Measurements from ENCODE around the gene MDFIC2.
"Not testable (repeated sequence)": the region's sequence is repeated elsewhere in the genome, so short reads cannot be mapped to it uniquely, and the experiment has no call there.

The MDFIC2 gene

DNA sequence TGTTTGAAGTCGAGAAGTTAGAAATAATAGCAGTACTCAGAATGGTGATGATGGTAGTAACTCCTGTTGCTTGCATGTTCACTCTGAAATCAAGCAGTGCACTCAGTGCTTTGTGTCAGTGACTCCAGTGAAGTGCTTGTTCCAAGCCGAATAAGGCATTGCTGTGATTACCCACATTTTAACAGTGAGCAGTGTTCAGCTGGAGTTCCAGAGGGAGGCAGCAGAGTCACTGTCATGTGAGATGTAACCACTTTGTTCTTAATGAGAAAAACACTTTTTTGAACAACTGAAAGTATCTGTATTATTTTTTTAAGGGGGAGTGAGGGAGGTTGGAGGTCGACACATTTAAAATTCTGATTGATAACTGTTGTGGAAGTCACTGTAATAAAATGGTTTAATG is 3.7 kb downstream of the MDFIC2 start:
- H3K36me3 ChIP-seq (ENCODE audit: control insufficient read depth, insufficient read depth, low read length), result no peaks in the 10 kb centered on the region
- H3K27ac ChIP-seq (ENCODE audit: low read depth, low read length, severe bottlenecking), result no peak overlapping the region
- WGBS, 2 experiments (ENCODE audit: insufficient coverage in 2 of 2), result 40 to 67% methylated on average over 2 to 3 of the region's 3 CpGs
- no peaks in the 10 kb centered on the region for H3K9me3 ChIP-seq (ENCODE audit: control insufficient read depth, low read length)
- no peak overlapping the region for H3K4me3 ChIP-seq (ENCODE audit: extremely low read depth, insufficient read depth, low read length, poor library complexity, severe bottlenecking)
- no peaks in the 10 kb centered on the region for H3K4me1 ChIP-seq (ENCODE audit: control insufficient read depth, insufficient read depth, low read length, poor library complexity, severe bottlenecking)

GRCh38 chr3:70306736-70307135 is 5.7 kb downstream of the MDFIC2 start:
- no peaks in the 10 kb centered on the region for H3K36me3 ChIP-seq (ENCODE audit: control insufficient read depth, insufficient read depth, low read length)
- H3K27ac ChIP-seq (ENCODE audit: low read depth, low read length, severe bottlenecking), result no peak overlapping the region
- H3K4me1 ChIP-seq (ENCODE audit: control insufficient read depth, insufficient read depth, low read length, poor library complexity, severe bottlenecking), result no peaks in the 10 kb centered on the region
- no peak overlapping the region for H3K4me3 ChIP-seq (ENCODE audit: extremely low read depth, insufficient read depth, low read length, poor library complexity, severe bottlenecking)
- H3K9me3 ChIP-seq (ENCODE audit: control insufficient read depth, low read length), result no peaks in the 10 kb centered on the region

GRCh38 chr3:70298385-70298784 is 14.1 kb downstream of the MDFIC2 start:
- H3K9me3 ChIP-seq (ENCODE audit: control insufficient read depth, low read length), result no peaks in the 10 kb centered on the region
- no peaks in the 10 kb centered on the region for H3K36me3 ChIP-seq (ENCODE audit: control insufficient read depth, insufficient read depth, low read length)
- no peak overlapping the region for H3K27ac ChIP-seq (ENCODE audit: low read depth, low read length, severe bottlenecking)
- H3K4me1 ChIP-seq (ENCODE audit: control insufficient read depth, insufficient read depth, low read length, poor library complexity, severe bottlenecking), result no peaks in the 10 kb centered on the region
- H3K4me3 ChIP-seq (ENCODE audit: extremely low read depth, insufficient read depth, low read length, poor library complexity, severe bottlenecking), result no peak overlapping the region
- no CpG with 5 or more reads among the region's 3 CpGs for WGBS, 2 experiments (ENCODE audit: insufficient coverage in 2 of 2)

DNA sequence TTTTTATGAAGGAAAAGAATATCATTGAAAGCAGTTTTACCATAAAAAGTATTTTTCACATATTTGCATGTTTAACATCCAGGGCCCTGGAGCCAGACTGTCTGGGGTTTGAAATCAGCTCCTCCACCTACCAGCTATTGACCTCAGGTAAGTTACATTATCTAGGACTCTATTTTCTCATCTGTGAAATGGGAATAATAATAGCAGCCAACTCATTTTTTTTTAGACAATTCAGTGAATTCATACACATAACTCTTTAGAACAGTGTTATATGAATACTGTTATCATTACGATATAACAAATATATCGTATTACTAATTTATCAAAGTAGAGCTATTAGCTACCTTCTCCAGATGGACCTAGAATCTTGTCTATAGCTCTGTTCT is 21.3 kb downstream of the MDFIC2 start:
- H3K4me3 ChIP-seq (ENCODE audit: extremely low read depth, insufficient read depth, low read length, poor library complexity, severe bottlenecking), result no peak overlapping the region
- H3K9me3 ChIP-seq (ENCODE audit: control insufficient read depth, low read length), result no peaks in the 10 kb centered on the region
- WGBS, 2 experiments (ENCODE audit: insufficient coverage in 2 of 2), result 100% methylated on average over 2 of the region's 2 CpGs; no CpG with 5 or more reads in 1 of the 2 experiments
- H3K36me3 ChIP-seq (ENCODE audit: control insufficient read depth, insufficient read depth, low read length), result no peaks in the 10 kb centered on the region
- H3K4me1 ChIP-seq (ENCODE audit: control insufficient read depth, insufficient read depth, low read length, poor library complexity, severe bottlenecking), result no peaks in the 10 kb centered on the region
- no peak overlapping the region for H3K27ac ChIP-seq (ENCODE audit: low read depth, low read length, severe bottlenecking)

GRCh38 chr3:70290431-70291096 is 21.9 kb downstream of the MDFIC2 start:
- 88 to 93% methylated on average over 20 to 25 of the region's 32 CpGs for WGBS, 2 experiments (ENCODE audit: insufficient coverage in 2 of 2)
- H3K4me3 ChIP-seq (ENCODE audit: extremely low read depth, insufficient read depth, low read length, poor library complexity, severe bottlenecking); H3K9me3 ChIP-seq (ENCODE audit: control insufficient read depth, low read length); H3K27ac ChIP-seq (ENCODE audit: low read depth, low read length, severe bottlenecking); H3K36me3 ChIP-seq (ENCODE audit: control insufficient read depth, insufficient read depth, low read length); H3K4me1 ChIP-seq (ENCODE audit: control insufficient read depth, insufficient read depth, low read length, poor library complexity, severe bottlenecking): not testable (repeated sequence)

- 89 to 100% methylated on average over 2 of the region's 2 CpGs for WGBS, 2 experiments (ENCODE audit: insufficient coverage in 2 of 2)
- H3K36me3 ChIP-seq (ENCODE audit: control insufficient read depth, insufficient read depth, low read length), result no peaks in the 10 kb centered on the region
- no peaks in the 10 kb centered on the region for H3K9me3 ChIP-seq (ENCODE audit: control insufficient read depth, low read length)
- H3K4me3 ChIP-seq (ENCODE audit: extremely low read depth, insufficient read depth, low read length, poor library complexity, severe bottlenecking), result no peak overlapping the region
- no peaks in the 10 kb centered on the region for H3K4me1 ChIP-seq (ENCODE audit: control insufficient read depth, insufficient read depth, low read length, poor library complexity, severe bottlenecking)
- H3K27ac ChIP-seq (ENCODE audit: low read depth, low read length, severe bottlenecking), result no peak overlapping the region
Measured at GRCh38 chr3:70281663-70282062, 30.8 kb downstream of the MDFIC2 start.

- Histone ChIP-seq H3K36me3 (ENCODE audit: control insufficient read depth, insufficient read depth, low read length) (no peaks in the 10 kb centered on the region), H3K9me3 (ENCODE audit: control insufficient read depth, low read length) (no peaks in the 10 kb centered on the region), H3K27ac (ENCODE audit: low read depth, low read length, severe bottlenecking) (no peak overlapping the region), H3K4me1 (ENCODE audit: control insufficient read depth, insufficient read depth, low read length, poor library complexity, severe bottlenecking) (no peaks in the 10 kb centered on the region), H3K4me3 (ENCODE audit: extremely low read depth, insufficient read depth, low read length, poor library complexity, severe bottlenecking) (no peak overlapping the region)
- 80 to 93% methylated on average over 1 to 3 of the region's 6 CpGs for WGBS, 2 experiments (ENCODE audit: insufficient coverage in 2 of 2)
Measured at GRCh38 chr3:70277304-70277703, 35.1 kb downstream of the MDFIC2 start.

DNA sequence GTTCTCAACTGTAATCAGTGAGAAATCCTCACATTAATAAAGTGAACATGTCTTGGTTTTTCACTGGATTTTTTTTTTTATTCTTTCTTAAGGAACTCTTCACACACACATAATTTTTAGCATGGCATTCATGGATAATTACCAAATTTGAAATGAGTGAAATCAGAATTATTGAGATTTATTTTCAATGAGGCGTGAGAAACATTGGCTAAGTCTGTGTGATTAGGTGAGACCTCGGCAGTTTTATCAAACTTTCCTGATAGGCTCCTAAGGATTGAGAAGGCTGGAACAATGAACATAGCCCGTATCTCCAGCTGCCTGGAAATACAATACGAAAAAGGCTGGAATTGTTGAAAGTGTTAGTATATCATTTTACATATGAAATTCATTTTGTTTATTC is 35.5 kb downstream of the MDFIC2 start:
- no peaks in the 10 kb centered on the region for H3K4me1 ChIP-seq (ENCODE audit: control insufficient read depth, insufficient read depth, low read length, poor library complexity, severe bottlenecking)
- no peak overlapping the region for H3K27ac ChIP-seq (ENCODE audit: low read depth, low read length, severe bottlenecking)
- no peak overlapping the region for H3K4me3 ChIP-seq (ENCODE audit: extremely low read depth, insufficient read depth, low read length, poor library complexity, severe bottlenecking)
- no peaks in the 10 kb centered on the region for H3K9me3 ChIP-seq (ENCODE audit: control insufficient read depth, low read length)
- no peaks in the 10 kb centered on the region for H3K36me3 ChIP-seq (ENCODE audit: control insufficient read depth, insufficient read depth, low read length)
- WGBS, 2 experiments (ENCODE audit: insufficient coverage in 2 of 2), result 44 to 50% methylated on average over 2 of the region's 4 CpGs

DNA sequence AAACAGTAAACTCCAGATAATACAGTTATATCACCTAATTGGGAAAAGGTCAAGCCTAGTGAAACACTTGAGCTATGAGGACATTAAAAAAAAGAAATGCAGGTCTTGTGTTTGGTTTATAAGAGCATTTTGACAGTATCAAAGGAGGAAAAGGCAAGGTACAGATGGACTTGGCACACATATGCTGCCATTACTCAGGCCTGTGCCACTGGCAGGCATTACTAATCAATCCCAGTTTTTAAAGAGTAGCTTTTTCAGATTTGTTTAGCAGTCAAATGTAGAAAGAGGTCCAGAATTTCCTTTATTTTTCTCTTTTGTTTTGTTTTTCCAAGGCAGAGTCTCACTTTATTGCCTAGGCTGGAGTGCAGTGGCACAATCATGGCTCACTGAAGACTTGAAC is 38.9 kb downstream of the MDFIC2 start:
- Histone ChIP-seq H3K9me3 (ENCODE audit: control insufficient read depth, low read length) (no peaks in the 10 kb centered on the region), H3K27ac (ENCODE audit: low read depth, low read length, severe bottlenecking) (no peak overlapping the region), H3K4me1 (ENCODE audit: control insufficient read depth, insufficient read depth, low read length, poor library complexity, severe bottlenecking) (no peaks in the 10 kb centered on the region), H3K4me3 (ENCODE audit: extremely low read depth, insufficient read depth, low read length, poor library complexity, severe bottlenecking) (no peak overlapping the region), H3K36me3 (ENCODE audit: control insufficient read depth, insufficient read depth, low read length) (no peaks in the 10 kb centered on the region)

- Histone ChIP-seq H3K27ac (ENCODE audit: low read depth, low read length, severe bottlenecking) (no peak overlapping the region), H3K36me3 (ENCODE audit: control insufficient read depth, insufficient read depth, low read length) (no peaks in the 10 kb centered on the region), H3K9me3 (ENCODE audit: control insufficient read depth, low read length) (no peaks in the 10 kb centered on the region), H3K4me3 (ENCODE audit: extremely low read depth, insufficient read depth, low read length, poor library complexity, severe bottlenecking) (no peak overlapping the region), H3K4me1 (ENCODE audit: control insufficient read depth, insufficient read depth, low read length, poor library complexity, severe bottlenecking) (no peaks in the 10 kb centered on the region)
- 82 to 92% methylated on average over 1 to 5 of the region's 5 CpGs for WGBS, 2 experiments (ENCODE audit: insufficient coverage in 2 of 2)
Measured at GRCh38 chr3:70272798-70273197, 39.6 kb downstream of the MDFIC2 start.

- Histone ChIP-seq H3K9me3 (ENCODE audit: control insufficient read depth, low read length) (no peaks in the 10 kb centered on the region), H3K4me3 (ENCODE audit: extremely low read depth, insufficient read depth, low read length, poor library complexity, severe bottlenecking) (no peak overlapping the region), H3K36me3 (ENCODE audit: control insufficient read depth, insufficient read depth, low read length) (no peaks in the 10 kb centered on the region), H3K4me1 (ENCODE audit: control insufficient read depth, insufficient read depth, low read length, poor library complexity, severe bottlenecking) (no peaks in the 10 kb centered on the region), H3K27ac (ENCODE audit: low read depth, low read length, severe bottlenecking) (no peak overlapping the region)
- WGBS, 2 experiments (ENCODE audit: insufficient coverage in 2 of 2), result 100% methylated on average over 1 of the region's 3 CpGs; no CpG with 5 or more reads in 1 of the 2 experiments
Measured at GRCh38 chr3:70264122-70264780, 48.2 kb downstream of the MDFIC2 start.

Data from mesodermal cell (in vitro differentiated cells).